ENCODE results near the gene SYNE3. TPM values are rescaled to one million over a fixed set of nuclear protein-coding genes. Genes with fewer than 3 reads are reported as not detected.

Gene SYNE3
- total and polyA plus RNA-seq, 12 donors: 1.8 to 24.8 (median 10.8) TPM

DNA sequence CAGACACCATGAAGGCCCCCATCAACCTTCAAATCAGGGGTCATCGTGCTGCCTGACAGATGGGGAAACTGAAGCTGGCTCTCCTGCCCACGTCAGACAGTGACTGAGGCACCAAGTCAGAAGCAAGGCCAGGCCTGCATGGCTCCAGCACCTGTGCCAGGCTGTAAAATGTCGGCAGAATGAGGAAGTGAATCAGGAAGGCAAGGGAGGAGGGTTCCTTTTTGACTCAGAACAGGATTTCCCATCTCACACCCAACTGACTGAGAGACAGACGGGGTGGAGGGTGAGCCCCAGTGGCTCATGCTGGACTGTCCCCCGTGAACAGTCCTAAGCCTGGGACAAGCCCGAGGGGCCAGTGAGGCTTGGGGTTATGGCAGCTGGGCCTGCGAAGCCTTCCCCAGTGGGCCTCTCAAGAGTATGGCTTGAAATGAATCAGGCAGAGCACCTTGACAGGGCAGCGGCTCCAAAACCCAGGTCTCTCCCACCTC, 20.9 kb downstream of the SYNE3 start:
- Histone ChIP-seq H3K9me3 (replicated peaks in 1 of 3) (no peaks in the 10 kb centered on the region), H3K36me3 (replicated peaks in 1 of 2) (no peaks in the 10 kb centered on the region), H3K27ac (peak overlapping the region in 3 of 5 donors; percentile 20 to 40 (median 24)), H3K27me3 (no peaks in the 10 kb centered on the region), H3K4me1 (replicated peaks in 1 of 2) (peaks cover 25 to 35% of the 10 kb centered on the region in 2 donors), H3K4me3 (no peak overlapping the region)
- no peak for TF ChIP-seq POLR2A (IDR thresholded peaks at IDR 0.05)
- TF ChIP-seq, protein P1, sequence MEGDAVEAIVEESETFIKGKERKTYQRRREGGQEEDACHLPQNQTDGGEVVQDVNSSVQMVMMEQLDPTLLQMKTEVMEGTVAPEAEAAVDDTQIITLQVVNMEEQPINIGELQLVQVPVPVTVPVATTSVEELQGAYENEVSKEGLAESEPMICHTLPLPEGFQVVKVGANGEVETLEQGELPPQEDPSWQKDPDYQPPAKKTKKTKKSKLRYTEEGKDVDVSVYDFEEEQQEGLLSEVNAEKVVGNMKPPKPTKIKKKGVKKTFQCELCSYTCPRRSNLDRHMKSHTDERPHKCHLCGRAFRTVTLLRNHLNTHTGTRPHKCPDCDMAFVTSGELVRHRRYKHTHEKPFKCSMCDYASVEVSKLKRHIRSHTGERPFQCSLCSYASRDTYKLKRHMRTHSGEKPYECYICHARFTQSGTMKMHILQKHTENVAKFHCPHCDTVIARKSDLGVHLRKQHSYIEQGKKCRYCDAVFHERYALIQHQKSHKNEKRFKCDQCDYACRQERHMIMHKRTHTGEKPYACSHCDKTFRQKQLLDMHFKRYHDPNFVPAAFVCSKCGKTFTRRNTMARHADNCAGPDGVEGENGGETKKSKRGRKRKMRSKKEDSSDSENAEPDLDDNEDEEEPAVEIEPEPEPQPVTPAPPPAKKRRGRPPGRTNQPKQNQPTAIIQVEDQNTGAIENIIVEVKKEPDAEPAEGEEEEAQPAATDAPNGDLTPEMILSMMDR (IDR thresholded peaks at IDR 0.05): no peak
- intact Hi-C loops (cut with DNase I): no loop called here
- WGBS, 4 donors: 66 to 87% (median 73%) methylated on average over 5 to 8 of the region's 8 CpGs
- DNase-seq: no peak

DNA sequence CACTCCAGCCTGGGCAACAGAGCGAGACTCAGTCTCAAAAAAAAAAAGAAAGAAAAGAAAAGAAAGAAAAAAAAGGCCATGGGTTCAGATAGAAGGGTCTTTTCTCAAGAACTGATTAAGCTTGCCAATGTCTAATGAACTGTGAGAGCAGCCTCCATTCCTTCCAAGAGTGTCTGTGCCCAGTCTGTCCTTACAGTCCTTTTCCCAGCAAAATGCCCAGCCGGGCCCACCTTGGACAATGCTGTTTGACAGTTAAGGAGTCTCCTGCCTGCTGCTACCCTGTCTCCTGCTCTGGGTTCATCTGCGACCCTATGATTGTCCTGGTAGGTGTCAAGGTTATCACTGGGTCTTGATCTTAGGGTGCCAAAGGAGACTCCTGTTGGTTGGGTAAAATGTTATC, 21.4 kb downstream of the SYNE3 start:
- Histone ChIP-seq H3K9me3 (replicated peaks in 1 of 3) (no peaks in the 10 kb centered on the region), H3K4me3 (no peak overlapping the region), H3K36me3 (replicated peaks in 1 of 2) (no peaks in the 10 kb centered on the region), H3K27ac (peak overlapping the region in 2 of 5 donors; percentile 20 to 40), H3K4me1 (replicated peaks in 1 of 2) (peaks cover 30 to 39% of the 10 kb centered on the region in 2 donors), H3K27me3 (no peaks in the 10 kb centered on the region)
- 89 to 97% (median 93%) methylated on average over 2 to 3 of the region's 3 CpGs for WGBS, 4 donors
- intact Hi-C loops (cut with DNase I): no loop called here
- no peak for TF ChIP-seq POLR2A (IDR thresholded peaks at IDR 0.05)
- TF ChIP-seq, protein P1 (IDR thresholded peaks at IDR 0.05): no peak
- DNase-seq: no peak

DNA sequence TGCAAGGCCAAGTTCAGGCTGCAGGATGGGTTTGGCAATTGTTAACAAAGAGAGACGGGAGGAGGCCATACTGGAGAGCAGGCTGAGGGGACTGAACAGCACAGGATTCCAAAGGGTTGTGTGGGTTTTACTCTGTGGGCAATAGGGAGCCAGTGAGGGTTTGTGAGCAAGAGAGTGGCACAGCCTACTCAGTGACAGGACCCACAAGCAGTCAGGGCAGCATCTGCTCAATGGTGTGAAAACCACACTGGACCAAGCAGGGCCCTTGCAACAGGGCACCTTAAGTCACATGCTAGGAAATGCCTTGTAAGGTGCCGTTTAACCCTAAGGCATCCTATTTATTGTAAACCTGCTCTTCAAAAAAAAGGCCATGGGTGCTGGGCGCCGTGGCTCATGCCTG, 22.0 kb downstream of the SYNE3 start:
- Histone ChIP-seq H3K9me3 (replicated peaks in 1 of 3) (no peaks in the 10 kb centered on the region), H3K27me3 (no peaks in the 10 kb centered on the region), H3K4me3 (no peak overlapping the region), H3K27ac (no peak overlapping the region), H3K36me3 (replicated peaks in 1 of 2) (no peaks in the 10 kb centered on the region), H3K4me1 (replicated peaks in 1 of 2) (peaks cover 33 to 42% of the 10 kb centered on the region in 2 donors)
- TF ChIP-seq POLR2A (IDR thresholded peaks at IDR 0.05): no peak
- TF ChIP-seq, protein P1 (IDR thresholded peaks at IDR 0.05): no peak
- intact Hi-C loops (cut with DNase I): no loop called here
- DNase-seq: no peak
- 92 to 94% (median 93%) methylated on average over 3 to 4 of the region's 4 CpGs for WGBS, 4 donors

DNA sequence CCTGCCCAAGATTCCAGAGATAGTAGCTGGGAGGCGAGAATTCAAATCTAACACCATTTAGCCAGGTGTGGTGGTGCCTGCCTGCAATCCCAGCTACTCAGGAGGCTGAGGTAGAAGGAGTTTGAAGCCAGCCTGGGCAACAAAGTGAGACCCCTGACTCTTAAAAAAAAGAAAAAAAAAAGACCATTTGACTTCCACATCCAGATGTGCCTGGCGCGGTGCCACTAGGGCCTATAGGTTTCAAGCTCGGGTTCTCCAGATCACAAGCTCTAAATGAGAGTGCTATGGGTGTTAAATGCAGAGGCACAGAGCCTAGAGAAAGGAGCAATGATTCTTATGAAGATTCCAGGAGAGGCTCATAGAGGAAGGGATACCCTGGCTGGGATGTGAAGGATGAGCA, 22.5 kb downstream of the SYNE3 start:
- Histone ChIP-seq H3K27me3 (no peaks in the 10 kb centered on the region), H3K9me3 (replicated peaks in 1 of 3) (no peaks in the 10 kb centered on the region), H3K4me3 (no peak overlapping the region), H3K4me1 (replicated peaks in 1 of 2) (peaks cover 38 to 47% of the 10 kb centered on the region in 2 donors), H3K27ac (no peak overlapping the region), H3K36me3 (replicated peaks in 1 of 2) (no peaks in the 10 kb centered on the region)
- 88 to 94% (median 92%) methylated on average over 4 of the region's 4 CpGs for WGBS, 4 donors
- no peak for TF ChIP-seq POLR2A (IDR thresholded peaks at IDR 0.05)
- TF ChIP-seq, protein P1 (IDR thresholded peaks at IDR 0.05): no peak
- DNase-seq: no peak
- intact Hi-C loops (cut with DNase I): no loop called here
